ENCODE results near the gene INTU.
A peak's percentile ranks its signal among the peaks of the same experiment; 100 is the strongest.
"Not testable (repeated sequence)": the region's sequence is repeated elsewhere in the genome, so short reads cannot be mapped to it uniquely, and the experiment has no call there.

The INTU gene

GRCh38 chr4:127648061-127648460, 15.3 kb downstream of the INTU start:
- DNase-seq: no peak

GRCh38 chr4:127655590-127655989, 22.8 kb downstream of the INTU start:
- not testable (repeated sequence) for DNase-seq

GRCh38 chr4:127656047-127656680, 23.4 kb downstream of the INTU start:
- DNase-seq: no peak

- no peak for DNase-seq
Observed at GRCh38 chr4:127660284-127660885, 27.6 kb downstream of the INTU start.

- DNase-seq: no peak
Observed at GRCh38 chr4:127667116-127667515, 34.4 kb downstream of the INTU start.

GRCh38 chr4:127667772-127668171, 35.0 kb downstream of the INTU start:
- no peak for DNase-seq

- no peak for DNase-seq
Observed at GRCh38 chr4:127668770-127669169, 36.0 kb downstream of the INTU start.

- DNase-seq: no peak
Observed at GRCh38 chr4:127669691-127670090, 36.9 kb downstream of the INTU start.

- DNase-seq: no peak
Observed at GRCh38 chr4:127672111-127672510, 39.4 kb downstream of the INTU start.

GRCh38 chr4:127685292-127685691, 52.5 kb downstream of the INTU start:
- DNase-seq: no peak

GRCh38 chr4:127686658-127687057, 53.9 kb downstream of the INTU start:
- no peak for DNase-seq

GRCh38 chr4:127687580-127687979, 54.8 kb downstream of the INTU start:
- DNase-seq: no peak

GRCh38 chr4:127698789-127699200, 66.0 kb downstream of the INTU start:
- DNase-seq: no peak

GRCh38 chr4:127708985-127709384, 76.2 kb downstream of the INTU start:
- DNase-seq: no peak

- DNase-seq: no peak
Observed at GRCh38 chr4:127709456-127709855, 76.7 kb downstream of the INTU start.

- DNase-seq: no peak
Observed at GRCh38 chr4:127730142-127730913, 97.6 kb downstream of the INTU start, which contains the start of gene SLC25A31. Gene SLC25A31, plus strand, starts transcription at chr4:127730400. Its CDS starts 146 bp downstream, at chr4:127730546.

GRCh38 chr4:127731406-127731805, 98.6 kb downstream of the INTU start:
- DNase-seq: no peak

- peak; percentile 18 for DNase-seq
Observed at GRCh38 chr4:127732623-127733328, 100.0 kb downstream of the INTU start.

GRCh38 chr4:127734976-127735375, 102.2 kb downstream of the INTU start:
- no peak for DNase-seq

- no peak for DNase-seq
Observed at GRCh38 chr4:127737295-127737694, 104.5 kb downstream of the INTU start.

- no peak for DNase-seq
Observed at GRCh38 chr4:127741247-127741646, 108.5 kb downstream of the INTU start.

GRCh38 chr4:127747883-127748282, 115.1 kb downstream of the INTU start:
- DNase-seq: no peak

GRCh38 chr4:127748957-127749356, 116.2 kb downstream of the INTU start:
- no peak for DNase-seq
